T1000 (cell line): ENCODE data around the gene EPHB1.
"Not testable (repeated sequence)": the region's sequence is repeated elsewhere in the genome, so short reads cannot be mapped to it uniquely, and the experiment has no call there.

Source experiments
- DNase-seq: peaks from one replicate; lab custom pipeline; 2025; ENCODE audit warnings: mixed read lengths; lab: John Stamatoyannopoulos, UW

Gene EPHB1

DNA sequence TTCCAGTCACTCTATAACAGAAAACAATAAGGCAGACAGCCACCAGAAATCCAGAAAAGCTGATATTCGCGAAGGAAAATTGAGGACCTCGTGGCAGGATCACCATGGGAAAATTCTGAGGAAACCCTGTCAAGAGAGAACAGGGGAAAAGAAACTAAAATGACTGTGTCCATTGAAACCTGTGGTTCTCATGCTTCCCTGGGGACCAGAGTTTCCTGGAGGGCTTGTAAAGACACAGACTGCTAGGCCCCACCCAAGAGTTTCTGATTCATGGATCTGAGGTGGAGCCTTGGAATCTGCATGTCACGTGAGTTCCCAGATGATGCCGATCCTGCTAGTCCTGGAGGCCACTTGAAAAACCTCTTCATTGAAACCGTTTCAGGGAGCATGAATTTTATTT lies 420.5 kb downstream of the EPHB1 start:
- DNase-seq, result no peak

DNA sequence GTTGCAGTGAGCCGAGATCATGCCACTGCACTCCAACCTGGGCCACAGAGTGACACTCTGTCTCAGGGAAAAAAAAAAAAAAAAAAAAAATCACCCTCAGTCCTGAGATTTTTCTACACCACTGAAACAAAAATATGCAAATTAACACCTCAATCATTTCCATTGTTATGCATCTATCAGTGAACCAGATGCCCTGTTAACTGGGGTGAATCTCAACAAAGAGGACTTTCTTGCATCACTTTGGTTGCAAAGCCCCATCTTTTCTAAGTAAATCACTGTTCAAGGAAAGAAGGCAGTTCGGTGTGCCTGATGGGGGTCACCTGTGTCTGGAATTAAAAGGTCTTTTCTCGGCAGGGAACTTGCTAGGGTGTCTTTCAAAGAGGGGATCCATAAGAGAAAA lies 421.6 kb downstream of the EPHB1 start:
- no peak for DNase-seq

DNA sequence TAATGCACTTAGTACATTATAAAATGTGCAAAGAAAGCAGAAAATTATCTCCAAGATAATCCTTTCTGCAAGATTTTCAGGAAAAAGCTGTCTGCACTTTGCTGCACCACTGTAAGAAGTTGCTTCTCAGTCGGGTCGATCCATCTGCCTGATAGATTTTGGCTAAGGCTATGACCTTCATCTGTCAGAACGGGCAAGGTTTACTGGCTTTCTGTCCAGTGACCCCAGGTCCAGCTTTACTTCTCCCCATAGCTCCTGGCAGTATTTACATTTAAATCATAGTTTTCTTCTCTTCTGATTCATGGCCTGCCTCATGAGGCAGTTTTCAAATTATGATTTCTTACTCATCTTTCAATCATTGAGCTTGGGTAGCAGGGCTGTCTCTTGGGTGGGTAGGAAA lies 422.7 kb downstream of the EPHB1 start:
- DNase-seq, result no peak

DNA sequence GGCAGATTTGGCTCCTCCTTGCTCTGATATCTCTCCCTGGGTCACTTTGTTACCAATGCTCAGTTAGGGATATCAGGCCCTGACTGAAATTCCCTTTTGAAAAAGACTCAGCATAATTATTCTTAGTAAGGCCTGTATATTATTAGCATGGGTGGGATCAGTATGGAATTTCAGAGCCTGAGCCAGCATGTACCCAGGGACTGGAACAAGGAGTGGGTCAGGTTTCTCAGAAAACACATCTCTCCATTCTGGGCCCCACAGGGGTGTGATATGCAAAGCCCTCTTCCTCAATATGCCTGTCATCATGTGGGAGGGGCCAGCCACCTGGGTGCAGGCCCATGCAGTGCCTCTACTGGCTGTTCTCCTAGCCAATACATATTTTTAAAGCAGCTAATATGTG lies 423.2 kb downstream of the EPHB1 start:
- no peak for DNase-seq

DNA sequence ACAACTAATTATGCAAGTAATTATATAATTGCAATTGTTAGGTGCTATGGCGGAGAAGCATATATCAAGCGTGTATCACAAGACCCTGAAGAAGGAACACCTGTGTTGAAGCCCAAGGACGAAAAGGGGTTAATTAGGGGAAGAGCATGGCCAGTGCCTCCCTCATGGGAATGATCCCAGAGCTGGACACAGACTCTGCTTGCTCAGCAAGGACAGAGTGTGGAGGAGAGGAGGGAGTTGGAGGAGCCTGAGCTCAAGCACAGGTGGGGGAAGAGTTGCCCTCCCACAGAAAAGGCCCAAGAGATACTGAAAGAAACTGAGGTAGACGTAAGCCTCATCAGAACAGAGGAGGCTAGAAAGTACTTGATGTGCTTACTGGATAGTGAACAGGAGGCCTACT lies 423.7 kb downstream of the EPHB1 start:
- no peak for DNase-seq

DNA sequence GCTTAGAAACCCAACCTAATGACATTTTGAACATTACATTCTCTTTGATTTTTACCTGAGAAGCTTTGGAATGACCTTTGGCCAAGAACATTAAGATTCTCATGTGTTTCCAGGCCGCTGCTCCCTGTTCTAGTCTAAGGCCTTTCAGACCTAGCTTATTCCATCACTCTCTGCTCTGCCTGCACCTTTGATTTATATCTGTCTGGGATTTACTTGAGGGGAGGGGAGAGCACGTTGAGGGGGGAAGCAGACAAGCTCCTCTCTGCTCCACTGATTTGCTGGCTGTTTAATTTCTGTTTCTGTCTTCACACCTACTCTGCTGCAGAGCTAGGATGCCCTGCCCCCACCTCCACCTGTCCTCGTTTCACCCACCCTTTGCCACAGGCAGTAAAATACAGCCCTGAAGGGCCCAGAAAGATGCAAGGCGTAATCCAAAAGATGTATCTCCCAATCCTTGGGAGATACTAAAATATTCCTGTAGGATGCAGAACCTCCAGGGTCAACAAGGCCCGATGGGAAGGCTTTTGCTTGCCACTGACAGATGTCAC lies 429.8 kb downstream of the EPHB1 start:
- no peak for DNase-seq

DNA sequence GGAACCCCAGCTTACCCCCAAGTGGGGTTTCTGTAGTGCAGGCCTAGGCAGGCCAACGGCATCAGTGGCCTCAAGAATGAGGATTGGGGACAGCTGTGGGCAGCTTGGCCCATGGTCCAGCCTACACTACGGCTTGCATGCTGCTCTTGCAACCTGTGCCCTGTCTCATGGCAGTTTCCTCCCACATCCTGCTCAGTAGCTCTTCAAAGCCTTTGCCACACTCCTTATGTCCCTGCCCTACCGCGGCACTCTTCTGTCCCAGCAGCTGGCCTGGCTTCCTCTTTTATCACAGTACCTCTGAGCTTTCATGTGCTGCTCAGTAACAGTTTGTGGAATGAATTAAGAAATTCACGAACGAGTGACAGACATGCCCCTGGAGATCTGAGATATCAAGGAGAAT lies 431.0 kb downstream of the EPHB1 start:
- no peak for DNase-seq

DNA sequence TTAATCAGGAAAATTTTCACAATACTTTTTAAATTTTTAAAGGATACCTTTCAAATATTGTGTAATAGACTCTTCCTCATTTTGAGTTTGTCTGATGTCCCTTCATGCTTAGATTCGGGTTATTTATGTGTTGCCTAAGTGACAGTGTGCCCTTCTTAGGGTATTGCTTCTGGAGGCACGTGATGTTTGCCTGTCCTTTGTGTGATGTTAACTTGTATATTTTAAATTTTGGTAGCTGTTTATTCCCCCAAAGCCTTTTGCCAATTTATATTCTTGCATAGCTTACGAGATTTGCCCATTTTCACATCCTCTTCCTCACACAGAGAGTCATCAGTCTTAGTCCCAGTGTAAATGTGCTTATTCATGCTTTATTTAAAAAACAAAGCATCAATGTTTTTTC lies 433.1 kb downstream of the EPHB1 start:
- DNase-seq, result no peak

DNA sequence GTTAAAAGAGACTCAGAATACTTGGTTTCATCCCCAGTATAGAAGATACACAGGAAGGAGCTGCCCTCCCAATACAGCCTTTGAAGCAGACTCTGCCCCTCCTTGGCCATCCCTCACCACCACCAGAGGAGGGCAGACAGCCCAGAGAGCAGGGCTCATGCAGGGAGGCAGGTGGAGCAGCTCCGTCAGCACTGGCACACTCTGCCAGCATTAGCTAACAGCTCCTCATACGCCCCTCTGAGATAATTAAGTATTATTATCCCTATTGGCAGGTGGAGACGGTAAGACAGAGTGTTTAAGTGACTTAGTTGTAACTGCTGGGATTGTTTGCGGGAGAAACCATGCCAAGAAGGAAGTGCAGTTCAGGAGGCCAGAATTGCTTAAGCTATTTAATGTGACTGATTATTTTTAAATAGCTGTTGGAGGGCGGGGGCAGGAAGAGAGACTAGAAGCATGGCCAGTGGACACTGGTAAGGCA lies 434.0 kb downstream of the EPHB1 start:
- no peak for DNase-seq

DNA sequence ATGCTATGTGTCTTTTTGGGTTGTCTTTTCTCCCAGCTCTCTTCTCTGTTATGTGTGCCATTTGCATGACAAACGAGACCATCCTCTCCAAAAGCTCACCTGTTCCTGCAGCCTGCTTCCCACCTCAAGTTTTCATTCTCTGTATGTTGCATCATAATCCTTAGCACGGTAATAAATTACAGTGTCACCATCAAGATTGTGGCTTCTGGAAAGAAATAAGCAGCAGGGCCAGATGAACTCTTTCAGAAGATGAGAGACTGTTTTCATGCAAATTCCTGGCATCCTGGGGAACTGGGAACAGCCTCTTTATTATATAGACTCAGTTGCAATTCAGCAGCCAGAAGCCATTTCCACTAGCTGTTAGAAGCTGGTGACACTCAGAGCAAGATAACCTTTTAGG lies 436.7 kb downstream of the EPHB1 start:
- DNase-seq, result no peak

DNA sequence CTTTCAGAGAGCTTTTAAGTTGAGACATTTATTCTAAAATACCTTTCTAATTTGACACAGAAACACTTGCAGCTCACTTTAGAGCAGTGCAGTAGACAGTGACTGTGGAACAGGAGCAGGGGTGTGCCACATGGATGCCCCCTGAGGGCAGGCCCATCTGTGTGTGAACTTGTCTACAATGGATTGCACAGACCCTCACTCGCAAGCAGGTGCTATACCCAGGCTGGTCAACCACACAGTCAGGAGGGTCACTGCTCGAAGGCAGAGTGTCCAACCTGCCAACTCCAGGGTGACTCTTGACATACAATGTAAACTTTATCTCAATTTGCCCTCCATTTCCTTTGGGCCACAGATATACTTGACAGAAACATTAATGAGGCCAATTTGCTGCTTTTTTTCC lies 437.2 kb downstream of the EPHB1 start:
- DNase-seq, result no peak

DNA sequence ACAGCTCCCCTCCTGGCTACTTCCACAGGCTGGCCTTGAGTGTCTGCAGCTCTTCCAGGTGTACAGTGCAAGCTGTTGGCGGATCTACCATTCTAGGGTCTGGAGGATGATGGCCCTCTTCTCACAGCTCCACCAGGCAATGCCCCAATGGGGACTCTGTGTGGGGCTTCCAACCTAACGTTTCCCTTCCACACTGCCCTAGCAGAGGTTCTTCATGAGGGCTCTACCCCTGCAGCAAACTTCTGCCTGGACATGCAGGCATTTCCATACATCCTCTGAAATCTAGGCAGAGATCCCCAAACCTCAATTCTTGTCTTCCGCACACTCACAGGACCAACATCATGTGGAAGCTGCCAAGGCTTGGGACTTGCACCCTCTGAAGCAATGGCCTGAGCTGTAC lies 438.4 kb downstream of the EPHB1 start:
- not testable (repeated sequence) for DNase-seq

DNA sequence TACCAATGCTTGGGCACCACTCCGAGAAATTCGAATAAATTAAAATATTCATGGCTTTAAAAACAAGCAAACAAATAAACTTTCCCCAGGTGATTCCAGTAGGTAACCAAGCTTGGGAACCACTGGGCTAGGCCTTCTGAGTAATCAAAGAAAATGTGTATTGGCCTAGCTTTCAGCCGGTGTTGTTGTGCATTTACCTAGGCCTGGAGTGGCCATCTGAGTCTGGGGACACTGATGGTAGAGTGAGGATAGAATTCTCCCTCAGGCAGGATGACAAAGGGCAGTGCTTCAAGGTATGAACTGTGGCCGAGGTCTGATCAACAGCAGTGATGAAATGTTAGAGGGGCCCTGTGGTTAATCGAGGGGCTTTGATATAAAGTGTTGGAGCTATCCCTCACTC lies 440.5 kb downstream of the EPHB1 start:
- no peak for DNase-seq

DNA sequence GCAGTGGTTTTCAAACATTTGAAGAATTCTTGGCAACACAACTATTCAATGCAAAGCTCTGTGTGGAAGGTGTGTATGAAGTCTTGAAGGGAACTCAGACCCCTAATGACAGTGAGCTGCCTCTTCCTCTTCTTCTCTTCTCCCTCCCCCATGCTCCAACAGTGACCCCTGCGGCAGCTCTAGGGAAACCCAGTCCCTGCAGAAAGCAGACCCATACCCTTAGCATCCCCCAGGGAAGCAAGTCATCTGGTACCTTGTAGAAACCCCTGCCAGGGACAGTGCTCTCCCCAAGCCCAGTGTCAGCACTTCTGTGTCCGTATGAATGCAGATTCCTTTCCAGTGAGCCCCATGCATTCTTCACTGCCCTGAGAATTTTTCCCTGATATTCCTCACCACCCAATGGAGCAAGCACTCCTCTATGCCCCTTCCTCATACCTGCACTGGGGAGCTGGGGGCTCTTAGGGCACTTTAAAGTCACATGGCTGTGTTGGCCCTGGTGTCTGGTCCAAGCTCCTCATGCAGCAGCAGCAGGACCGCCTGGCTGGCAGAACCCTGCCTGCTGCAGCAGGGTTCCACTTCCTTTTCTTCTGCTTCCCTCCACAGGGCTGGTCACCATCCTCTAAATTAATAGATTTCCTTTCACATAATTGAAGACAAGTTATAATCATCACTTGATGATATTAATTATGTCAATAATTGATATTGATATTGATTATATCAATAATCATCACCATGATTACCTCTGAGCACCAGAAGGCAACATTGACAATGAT lies 442.5 kb downstream of the EPHB1 start:
- no peak for DNase-seq

DNA sequence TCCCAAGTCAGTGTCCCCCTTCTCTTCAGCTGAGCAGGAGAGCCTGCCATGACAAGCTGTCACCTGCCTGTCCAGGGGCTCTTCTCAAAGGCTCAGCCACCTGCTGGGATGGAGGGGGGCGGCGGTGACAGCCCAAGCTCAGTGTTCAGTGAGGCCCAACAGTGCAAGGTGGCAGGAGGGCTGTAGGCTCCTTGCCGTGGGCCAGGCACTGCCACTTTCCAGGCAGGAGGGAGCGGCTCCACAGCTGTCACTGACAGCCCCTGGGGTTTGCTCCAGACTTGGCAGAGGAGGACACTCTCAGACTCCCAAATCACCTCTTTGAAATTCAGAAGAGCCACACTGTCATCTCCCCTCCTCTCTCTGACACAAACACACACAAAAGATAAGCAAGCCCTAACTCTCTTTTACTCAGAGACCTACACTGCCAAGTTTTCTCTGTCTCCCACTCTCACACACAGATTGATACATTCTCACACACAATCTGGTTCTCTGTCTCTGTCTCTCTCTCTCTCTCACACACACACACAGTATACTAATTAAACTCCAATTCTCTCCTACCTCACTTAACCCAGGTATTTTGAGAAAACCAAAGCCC lies 443.3 kb downstream of the EPHB1 start:
- DNase-seq, result no peak

DNA sequence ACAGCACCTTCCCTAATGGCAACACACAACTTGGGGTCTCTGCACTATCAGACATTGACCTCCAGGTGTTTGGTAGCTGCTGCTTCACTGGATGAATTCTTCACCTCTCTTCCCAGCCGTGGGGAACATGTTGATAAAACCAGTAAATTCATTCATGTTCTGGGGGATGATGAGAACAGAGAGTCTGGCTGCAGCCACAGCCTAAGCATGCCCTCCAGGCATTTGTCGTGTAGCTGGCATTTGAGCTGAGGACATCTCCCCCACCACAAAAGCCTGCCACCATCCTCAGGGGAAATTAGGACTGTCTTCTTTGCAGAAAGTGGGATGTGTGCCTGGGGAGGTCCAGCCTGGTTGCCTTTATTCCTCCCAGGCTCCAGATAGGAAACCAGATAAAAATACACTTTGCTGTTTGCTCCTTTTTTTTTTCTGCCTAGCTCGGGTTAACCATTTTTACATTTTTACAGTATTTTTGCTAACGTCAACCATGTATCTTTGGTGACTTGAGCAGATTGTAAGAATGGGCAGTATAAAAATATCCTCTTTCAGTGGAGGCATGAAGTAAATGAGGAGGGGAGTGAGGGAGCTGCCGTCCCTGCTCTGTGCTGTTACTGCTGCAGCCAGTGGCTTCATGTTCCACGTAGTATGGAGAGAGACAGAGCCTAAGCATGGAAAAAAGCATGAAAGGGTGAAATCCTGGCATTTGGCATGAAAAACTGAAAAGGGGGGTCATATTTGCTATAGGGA lies 444.0 kb downstream of the EPHB1 start:
- DNase-seq, result no peak

DNA sequence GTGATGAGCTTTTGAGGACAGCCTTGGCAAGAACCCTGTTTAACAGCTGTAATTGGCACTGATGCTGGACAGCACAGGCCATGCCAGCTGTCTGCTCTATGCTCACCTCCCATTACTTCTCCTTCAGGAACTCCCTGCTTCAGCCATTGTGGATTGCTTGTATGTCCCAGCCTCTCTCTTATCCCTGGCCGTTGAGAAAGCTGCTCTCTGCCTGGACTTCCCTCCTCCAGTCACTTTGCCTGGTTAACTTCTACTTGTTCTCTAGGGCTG lies 444.5 kb downstream of the EPHB1 start:
- no peak for DNase-seq

DNA sequence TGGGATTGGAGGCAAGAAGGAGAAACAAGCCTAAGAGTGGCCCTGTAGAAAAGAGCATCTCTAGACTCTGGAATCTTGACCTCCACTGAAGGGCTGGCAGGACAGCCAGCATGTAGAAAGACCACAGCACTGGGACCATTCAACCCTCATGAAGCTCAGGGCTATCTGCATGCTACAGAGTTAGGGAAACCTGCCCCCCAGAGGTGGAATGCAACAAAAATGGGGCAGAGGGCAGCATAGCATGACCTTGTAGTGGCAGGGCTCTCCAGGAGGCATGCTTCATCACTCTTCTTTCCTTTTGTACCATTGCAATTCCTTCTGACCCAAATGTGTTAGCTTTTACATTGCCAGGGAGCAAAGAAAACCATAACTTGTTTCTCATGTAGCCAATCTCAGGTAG lies 445.4 kb downstream of the EPHB1 start:
- no peak for DNase-seq

DNA sequence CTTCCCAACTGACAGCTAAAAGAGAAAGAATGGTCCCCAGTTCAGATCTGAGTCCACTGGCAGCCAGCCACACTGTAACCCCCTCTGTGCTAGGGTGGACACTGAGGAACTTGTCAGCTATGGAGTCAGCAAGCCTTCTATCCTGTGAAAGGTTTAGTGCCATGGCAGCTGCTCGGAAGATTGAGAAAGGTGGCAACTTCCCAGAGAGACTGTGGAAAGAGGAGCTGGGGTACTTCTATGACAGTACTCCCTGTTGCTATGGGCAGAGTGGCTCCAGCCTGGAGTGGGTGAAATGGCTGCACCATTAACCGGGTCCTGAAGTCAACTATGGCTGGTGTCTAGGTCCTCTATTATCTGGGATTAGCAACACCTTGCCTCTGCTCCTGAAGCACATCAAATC lies 447.2 kb downstream of the EPHB1 start:
- no peak for DNase-seq

DNA sequence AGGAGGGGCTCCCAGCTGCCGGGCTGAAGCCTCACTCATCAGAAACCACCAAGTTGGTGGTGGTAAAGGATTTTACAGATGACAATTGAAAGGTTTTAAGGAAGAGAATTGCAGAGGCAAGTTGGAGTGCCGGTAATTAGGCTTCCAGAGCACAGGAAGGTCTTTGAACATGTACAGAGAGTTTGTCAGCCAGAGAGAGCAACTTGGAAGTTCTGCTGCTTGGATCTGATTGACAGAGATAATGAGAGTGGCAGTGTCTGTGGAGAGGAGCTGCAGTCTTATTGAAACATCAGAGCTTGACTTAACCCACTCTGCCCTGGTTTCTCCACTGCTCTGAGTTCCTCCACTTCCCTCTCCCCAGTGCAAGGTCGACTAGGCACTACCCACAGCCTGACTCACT lies 448.6 kb downstream of the EPHB1 start:
- DNase-seq, result no peak

DNA sequence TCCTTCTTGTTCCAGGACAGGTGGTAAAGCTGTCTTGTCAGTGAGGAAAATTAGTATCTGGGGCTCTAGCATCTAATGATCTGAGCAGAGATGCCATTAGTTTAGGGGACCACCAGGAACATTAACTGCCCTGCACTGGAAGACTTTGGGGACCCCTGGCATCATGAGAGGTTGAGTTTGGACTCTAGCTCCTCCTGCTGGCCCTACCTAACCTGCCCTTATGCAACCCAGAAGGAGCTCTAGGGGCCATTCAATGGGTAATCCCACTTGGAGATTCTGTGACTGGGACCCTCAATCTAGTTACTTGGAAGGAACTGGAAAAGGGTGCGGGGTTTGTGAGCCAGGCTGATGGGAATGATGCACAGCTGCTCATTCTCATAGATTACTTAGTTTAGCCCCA lies 451.0 kb downstream of the EPHB1 start:
- no peak for DNase-seq

DNA sequence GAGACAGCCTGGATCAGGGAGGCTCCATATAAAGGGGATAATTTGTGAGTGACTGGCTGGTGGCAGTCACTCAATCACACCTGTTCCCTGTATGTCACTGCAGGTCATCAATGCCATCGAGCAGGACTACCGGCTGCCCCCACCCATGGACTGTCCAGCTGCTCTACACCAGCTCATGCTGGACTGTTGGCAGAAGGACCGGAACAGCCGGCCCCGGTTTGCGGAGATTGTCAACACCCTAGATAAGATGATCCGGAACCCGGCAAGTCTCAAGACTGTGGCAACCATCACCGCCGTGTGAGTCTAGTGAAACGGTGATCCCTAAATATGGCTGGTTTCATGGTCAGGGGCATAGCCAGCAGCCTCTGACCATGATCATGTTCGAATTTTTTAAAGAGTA lies 453.2 kb downstream of the EPHB1 start:
- no peak for DNase-seq

DNA sequence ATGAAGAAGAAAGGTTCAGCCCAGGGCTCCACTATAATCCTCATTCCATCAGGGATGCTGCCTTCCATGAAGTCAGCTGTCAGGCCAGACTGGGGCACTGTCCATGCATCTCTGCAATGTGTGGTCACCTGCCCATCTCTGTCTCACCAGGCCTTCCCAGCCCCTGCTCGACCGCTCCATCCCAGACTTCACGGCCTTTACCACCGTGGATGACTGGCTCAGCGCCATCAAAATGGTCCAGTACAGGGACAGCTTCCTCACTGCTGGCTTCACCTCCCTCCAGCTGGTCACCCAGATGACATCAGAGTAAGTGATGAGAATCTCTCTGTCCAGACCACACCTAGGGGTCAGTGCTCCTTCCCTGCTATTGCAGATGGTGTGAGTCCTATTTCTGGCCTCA lies 454.1 kb downstream of the EPHB1 start:
- DNase-seq, result no peak
